ENCODE results near the gene CEP135.
"Not testable (repeated sequence)": the region's sequence is repeated elsewhere in the genome, so short reads cannot be mapped to it uniquely, and the experiment has no call there.

CEP135 gene

DNA sequence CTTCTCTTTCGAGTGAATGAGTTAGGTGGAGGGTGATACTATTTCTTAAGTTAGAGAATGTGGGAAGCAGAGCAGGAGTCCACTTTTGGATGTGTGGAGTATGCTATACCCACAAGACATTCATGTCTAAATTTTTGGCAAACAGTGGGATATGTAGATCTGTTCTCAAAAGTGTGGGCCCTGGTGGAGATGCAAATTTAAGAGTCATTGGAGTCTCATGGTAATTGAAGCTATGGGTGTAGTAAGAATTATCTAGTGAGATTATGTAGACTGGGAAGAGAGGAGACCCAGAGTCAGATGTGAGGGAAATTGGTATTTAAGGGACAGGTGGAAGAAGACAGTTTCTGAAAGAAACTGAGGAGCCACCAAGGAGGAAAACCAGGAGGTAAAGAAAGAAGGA lies 7.0 kb downstream of the CEP135 start:
- TF ChIP-seq GATA1 (IDR thresholded peaks at IDR 0.05; ENCODE audit: low read depth, low read length) = no peak
- TF ChIP-seq POLR2A (IDR thresholded peaks at IDR 0.05; ENCODE audit: low read length) = no peak
- DNase-seq = no peak

DNA sequence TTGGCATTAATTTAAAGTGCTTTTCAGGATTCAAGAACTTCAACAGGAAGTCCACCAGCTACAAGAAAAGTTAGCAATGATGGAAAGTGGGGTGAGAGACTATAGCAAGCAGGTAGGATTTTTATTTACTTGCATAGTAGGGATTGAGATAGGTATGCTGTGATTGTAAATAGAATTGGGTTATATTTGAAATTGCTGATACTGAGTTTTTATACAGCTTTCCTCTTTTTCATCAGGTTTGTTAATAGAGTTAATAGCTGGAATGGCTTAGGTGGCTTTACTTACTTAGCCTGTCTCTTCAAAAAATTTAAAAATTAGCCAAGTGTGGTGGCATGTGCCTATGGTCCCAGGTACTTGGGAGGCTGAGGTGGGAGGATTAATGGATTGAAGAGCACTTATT lies 10.9 kb downstream of the CEP135 start:
- DNase-seq = no peak
- TF ChIP-seq POLR2A (IDR thresholded peaks at IDR 0.05; ENCODE audit: low read length) (no peak), GATA1 (IDR thresholded peaks at IDR 0.05; ENCODE audit: low read depth, low read length) (no peak)

DNA sequence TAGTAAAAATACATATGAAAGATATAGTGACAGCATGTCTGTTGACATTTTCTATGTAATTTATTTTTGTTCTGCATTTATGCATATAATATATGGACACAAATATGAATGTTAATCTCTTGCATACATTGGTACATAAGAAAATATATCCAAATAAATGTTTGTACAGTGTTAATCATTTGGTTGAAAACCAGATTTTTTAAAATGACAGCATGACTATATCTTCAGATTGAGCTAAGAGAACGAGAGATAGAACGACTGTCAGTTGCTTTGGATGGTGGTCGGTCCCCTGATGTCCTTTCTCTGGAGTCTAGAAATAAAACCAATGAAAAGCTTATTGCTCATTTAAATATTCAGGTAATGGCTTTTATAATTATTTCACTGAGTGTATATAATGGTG lies 15.3 kb downstream of the CEP135 start:
- TF ChIP-seq POLR2A (IDR thresholded peaks at IDR 0.05; ENCODE audit: low read length) (no peak), GATA1 (IDR thresholded peaks at IDR 0.05; ENCODE audit: low read depth, low read length) (no peak)
- no peak for DNase-seq

DNA sequence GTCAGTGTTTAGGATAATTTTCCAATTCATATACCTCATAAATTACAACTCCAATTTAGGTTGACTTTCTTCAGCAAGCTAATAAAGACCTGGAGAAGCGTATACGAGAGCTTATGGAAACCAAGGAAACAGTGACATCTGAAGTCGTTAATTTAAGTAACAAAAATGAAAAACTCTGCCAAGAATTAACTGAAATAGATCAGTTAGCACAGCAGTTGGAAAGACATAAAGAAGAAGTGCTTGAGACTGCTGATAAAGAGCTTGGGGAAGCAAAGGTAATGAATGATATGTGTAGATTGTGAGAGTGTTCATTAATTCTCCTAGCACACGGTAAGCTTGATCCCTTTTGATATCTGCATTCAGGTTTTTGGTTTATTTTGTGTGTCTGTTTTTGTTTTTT lies 16.8 kb downstream of the CEP135 start:
- peak; percentile 33 to 74 for DNase-seq
- TF ChIP-seq GATA1 (IDR thresholded peaks at IDR 0.05; ENCODE audit: low read depth, low read length) (no peak), POLR2A (IDR thresholded peaks at IDR 0.05; ENCODE audit: low read length) (no peak)

DNA sequence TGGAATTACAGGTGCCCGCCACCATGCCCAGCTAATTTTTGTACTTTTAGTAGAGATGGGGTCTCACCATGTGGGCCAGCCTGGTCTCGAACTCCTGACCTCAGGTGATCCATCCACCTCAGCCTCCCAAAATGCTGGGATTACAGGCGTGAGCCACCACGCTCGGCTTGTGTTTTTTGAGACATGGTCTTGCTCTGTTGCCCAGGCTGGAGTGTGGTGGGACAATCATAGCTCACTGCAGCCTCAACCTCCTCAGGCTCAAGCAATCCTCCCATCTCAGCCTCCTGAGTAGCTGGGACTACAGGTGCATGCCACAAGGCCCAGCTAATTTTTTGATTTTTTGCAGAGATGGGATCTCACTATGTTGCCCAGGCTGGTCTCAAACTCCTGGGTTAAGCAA lies 17.6 kb downstream of the CEP135 start:
- DNase-seq = not testable (repeated sequence)

DNA sequence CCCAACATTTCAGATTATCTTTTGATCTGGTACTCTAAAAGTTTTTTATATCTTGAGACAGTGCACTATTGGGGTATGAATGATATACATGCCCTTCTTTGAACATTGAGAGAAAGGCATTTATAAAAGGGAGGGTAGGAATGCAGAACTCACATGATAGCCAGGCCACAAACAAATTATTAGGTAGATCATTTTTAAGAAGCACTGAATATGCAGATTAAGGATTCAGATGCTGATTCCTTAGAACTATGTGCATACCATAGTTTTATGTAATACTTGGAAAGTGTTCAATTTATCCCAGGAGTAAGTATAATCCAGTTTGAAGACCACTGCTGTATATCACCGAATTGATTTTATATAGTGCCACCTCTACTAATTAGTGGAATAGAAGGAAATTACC lies 18.6 kb downstream of the CEP135 start:
- TF ChIP-seq POLR2A (IDR thresholded peaks at IDR 0.05; ENCODE audit: low read length) (no peak), GATA1 (IDR thresholded peaks at IDR 0.05; ENCODE audit: low read depth, low read length) (no peak)
- no peak for DNase-seq

DNA sequence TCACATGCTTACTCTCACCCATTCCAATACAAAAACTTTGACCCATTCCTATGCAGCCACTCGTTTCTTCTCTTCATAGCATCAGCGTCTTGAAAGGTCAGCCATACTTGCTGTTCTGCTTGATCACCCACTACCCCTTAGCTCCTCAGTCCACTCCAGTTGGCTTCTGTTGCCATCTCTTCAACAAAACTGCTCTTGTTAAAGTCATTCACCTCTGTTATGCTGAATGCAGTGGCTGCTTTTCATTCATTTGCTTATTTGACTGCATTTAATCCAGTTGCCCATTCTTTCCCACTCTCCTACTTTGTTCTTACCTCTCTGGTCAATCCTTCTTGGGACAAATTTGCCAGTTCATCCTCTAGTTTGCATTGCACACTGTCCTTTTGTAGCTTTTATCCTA lies 24.9 kb downstream of the CEP135 start:
- TF ChIP-seq POLR2A (IDR thresholded peaks at IDR 0.05; ENCODE audit: low read length) (no peak), GATA1 (IDR thresholded peaks at IDR 0.05; ENCODE audit: low read depth, low read length) (no peak)
- DNase-seq = no peak

DNA sequence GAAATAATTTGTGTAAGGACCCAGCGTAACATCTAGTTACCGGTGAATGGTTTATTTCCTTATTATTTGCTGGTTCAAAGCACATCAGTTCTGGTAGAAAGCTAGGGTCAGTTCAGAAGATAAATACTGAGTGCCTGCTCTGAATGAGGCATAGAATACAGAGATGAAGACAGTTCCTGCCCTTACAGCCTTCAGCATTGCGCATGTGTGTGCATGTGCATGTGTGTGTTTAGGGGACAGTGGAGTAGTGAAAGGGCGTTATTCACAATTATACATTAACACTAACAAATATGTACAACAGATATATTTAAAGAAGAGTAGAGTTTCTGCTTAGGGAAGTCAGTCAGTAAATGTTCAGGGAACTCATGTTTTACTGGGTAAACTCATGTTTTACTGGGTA lies 29.1 kb downstream of the CEP135 start:
- TF ChIP-seq GATA1 (IDR thresholded peaks at IDR 0.05; ENCODE audit: low read depth, low read length) (no peak), POLR2A (IDR thresholded peaks at IDR 0.05; ENCODE audit: low read length) (no peak)
- DNase-seq = no peak

DNA sequence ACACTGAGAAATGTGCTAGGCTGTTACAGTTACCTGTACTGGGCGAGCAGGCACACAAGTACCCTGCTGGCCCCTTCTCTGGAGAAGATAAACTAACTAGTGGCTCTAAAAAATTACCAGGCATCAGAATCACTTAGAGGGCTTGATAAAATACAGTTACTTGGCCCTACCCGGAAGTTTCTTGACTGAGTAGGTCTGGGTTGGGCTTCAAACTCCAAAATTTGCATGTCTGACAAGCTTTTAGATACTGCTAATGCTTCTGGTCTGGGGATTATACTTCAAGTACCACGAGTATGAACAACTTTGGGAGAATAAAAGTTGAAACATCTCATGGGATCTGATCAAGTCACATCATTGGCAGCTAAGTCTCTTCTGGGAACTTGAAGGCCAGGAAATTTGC lies 30.8 kb downstream of the CEP135 start:
- TF ChIP-seq POLR2A (IDR thresholded peaks at IDR 0.05; ENCODE audit: low read length) (no peak), GATA1 (IDR thresholded peaks at IDR 0.05; ENCODE audit: low read depth, low read length) (no peak)
- no peak for DNase-seq

DNA sequence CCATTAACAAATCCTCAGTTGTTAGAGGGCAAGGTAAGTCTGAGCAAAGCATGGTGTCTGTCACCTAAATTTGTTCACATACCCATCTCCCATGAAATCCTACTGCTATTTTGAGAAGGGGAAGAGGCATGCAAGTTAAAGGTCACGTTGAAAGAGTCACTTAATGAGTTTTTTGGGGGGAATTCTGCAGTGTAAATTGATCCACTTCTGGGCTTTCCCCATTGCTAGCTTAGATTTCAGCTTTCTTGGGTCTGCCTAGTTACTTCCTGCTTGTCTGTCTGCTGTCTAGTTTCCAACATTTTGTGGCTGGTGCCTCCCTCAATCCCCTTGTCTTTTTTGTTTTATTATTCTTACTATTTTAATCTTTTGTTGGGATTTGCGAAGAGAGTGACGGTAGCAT lies 32.0 kb downstream of the CEP135 start:
- TF ChIP-seq POLR2A (IDR thresholded peaks at IDR 0.05; ENCODE audit: low read length) (no peak), GATA1 (IDR thresholded peaks at IDR 0.05; ENCODE audit: low read depth, low read length) (no peak)
- DNase-seq = no peak

DNA sequence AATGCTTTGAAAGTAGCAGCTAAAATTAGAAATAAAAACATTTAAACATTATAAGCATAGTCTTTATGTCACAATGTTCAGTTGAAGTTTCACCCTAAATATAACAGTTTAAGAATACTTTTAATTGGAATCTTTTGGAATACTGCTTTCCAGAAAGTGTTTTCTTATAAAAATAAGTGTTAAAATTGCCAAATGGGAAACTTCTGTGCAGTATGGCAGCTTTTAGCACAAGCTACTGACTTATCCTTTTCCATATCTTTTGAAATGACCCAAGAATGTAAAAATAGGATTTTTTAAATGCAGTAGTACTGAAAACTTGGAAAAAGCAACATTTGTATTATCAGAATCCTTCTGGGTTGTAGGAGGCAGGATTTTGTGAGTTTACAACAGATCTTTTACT lies 34.2 kb downstream of the CEP135 start:
- no peak for DNase-seq

DNA sequence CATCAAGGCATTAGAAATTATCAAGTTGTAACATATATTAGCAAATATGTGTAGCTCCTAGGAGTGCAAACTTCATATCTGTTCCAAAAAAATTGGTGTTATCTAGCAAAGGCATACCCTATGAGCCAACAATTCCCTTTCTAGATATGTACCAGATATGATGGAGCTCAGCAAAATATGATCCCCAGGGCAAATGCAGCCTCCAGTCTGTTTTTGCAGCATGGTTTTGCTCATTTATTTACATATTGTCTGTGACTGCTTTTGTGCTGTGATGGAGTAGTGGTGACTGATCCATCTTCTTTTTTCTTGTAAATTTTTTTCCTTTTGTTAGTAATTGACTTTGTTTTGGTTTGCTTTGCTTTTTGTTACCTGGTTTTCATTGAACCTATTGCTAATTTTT lies 41.0 kb downstream of the CEP135 start:
- peak; percentile 52 to 81 for DNase-seq
- TF ChIP-seq POLR2A (IDR thresholded peaks at IDR 0.05; ENCODE audit: low read length) (no peak), GATA1 (IDR thresholded peaks at IDR 0.05; ENCODE audit: low read depth, low read length) (no peak)

More for the DNA sequence above, 34.2 kb downstream of the CEP135 start:
- TF ChIP-seq POLR2A (IDR thresholded peaks at IDR 0.05; ENCODE audit: low read length) (no peak), GATA1 (IDR thresholded peaks at IDR 0.05; ENCODE audit: low read depth, low read length) (no peak)

DNA sequence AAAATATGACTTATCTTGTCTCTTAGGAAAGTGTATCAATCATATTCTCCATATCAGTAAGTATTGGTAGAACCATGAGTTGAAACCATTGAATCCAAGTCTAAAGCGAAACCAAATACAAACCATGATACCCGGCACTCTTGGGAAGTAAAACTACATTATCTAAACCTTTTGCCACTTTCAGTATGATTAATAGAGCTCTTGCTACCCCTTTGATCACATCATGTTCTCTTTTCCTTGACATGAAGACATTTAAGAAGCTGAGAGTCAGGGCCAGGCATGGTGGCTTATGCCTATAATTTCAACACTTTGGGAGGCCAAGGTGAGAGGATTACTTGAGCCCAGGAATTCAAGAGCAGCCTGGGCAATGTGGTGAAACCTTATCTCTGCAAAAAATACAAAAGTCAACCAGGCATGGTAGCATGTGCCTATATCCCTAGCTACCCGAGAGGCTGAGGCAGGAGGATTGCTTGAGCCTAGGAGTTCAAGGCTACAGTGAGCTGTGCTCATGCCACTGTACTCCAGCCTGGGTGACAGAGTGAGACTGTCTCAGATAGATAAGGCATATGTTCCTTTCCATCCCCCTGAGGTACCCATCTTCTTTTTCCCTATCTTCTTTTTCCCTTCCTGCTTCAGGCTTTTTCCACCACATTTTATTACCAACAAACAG lies 45.4 kb downstream of the CEP135 start:
- peak; percentile 45 to 72 for DNase-seq
- TF ChIP-seq GATA1 (IDR thresholded peaks at IDR 0.05; ENCODE audit: low read depth, low read length) (no peak), POLR2A (IDR thresholded peaks at IDR 0.05; ENCODE audit: low read length) (peak; percentile 29)

DNA sequence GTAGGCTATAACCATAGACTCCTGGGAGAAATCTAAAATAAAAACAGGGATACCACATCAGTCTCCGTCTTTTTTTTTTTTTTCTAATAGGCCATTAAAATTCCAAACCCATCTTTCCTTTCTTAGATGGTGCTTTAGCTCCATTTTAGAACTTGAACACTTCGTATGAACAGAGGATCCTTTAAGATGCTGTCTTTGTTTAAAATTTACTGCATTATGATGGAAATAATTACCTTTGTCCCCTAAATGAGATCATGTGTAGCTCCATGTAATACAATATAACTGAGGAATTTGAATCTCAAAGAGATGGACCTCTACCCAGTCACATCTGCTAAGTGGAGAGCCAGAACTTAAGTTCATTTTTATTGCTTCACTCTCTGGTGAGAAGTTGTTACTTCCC lies 47.9 kb downstream of the CEP135 start:
- no peak for DNase-seq
- TF ChIP-seq GATA1 (IDR thresholded peaks at IDR 0.05; ENCODE audit: low read depth, low read length) (no peak), POLR2A (IDR thresholded peaks at IDR 0.05; ENCODE audit: low read length) (no peak)

DNA sequence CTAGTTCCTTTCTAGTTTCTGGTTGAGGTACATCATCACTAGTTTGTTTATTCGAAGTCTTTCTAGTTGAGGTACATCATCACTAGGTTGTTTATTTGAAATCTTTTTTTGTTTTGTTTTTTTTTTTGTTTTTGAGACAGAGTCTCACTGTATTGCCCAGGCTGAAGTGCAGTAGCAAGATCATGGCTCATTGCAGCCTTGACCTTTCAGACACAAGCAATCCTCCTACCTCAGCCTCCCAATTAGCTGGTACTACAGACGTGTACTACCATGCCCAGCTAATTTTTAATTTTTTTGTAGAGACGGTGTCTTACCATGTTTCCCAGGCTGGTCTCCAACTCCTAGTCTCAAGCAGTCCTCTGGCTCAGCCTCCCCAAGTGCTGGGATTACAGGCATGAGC lies 54.9 kb downstream of the CEP135 start:
- TF ChIP-seq GATA1 (IDR thresholded peaks at IDR 0.05; ENCODE audit: low read depth, low read length) = no peak
- no peak for TF ChIP-seq POLR2A (IDR thresholded peaks at IDR 0.05; ENCODE audit: low read length)
- no peak for DNase-seq

DNA sequence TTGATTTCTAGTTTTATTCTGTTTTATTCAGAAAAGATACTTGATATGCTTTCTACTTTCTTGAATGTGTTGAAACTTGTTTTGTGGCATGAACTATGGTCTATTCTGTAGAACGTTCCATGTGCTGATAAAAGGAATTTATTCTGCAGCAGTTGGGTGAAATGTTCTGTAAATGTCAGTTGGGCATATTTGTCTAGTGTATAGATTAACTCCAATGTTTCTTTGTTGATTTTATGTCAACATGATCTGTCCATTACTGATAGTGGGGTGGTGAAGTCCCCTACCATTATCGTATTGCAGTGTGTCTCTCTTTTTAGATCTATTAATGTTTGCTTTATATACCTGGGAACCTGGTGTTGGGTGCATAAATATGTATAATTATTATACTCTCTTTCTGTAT lies 55.5 kb downstream of the CEP135 start:
- no peak for TF ChIP-seq POLR2A (IDR thresholded peaks at IDR 0.05; ENCODE audit: low read length)
- no peak for TF ChIP-seq GATA1 (IDR thresholded peaks at IDR 0.05; ENCODE audit: low read depth, low read length)
- DNase-seq = peak in 1 of 2 experiments; percentile 57

Data from erythroblast (primary cell).